HUES64 (cell line): Measurements from ENCODE around the gene CBFA2T3.

ENCODE experiments used
- H3K27ac ChIP-seq: 2 replicates; pipeline ENCODE4 v1.7.0; 2013; ENCODE audit warnings: low read depth, low read length, inconsistent platforms
- H3K27me3 ChIP-seq: 2 replicates; pipeline ENCODE4 v1.6.1; 2013; ENCODE audit warnings: mild to moderate bottlenecking, low read length; ENCODE audit not compliant: insufficient read depth
- H3K36me3 ChIP-seq: 2 replicates; pipeline ENCODE4 v1.6.1; 2013; ENCODE audit warnings: mild to moderate bottlenecking, low read length; ENCODE audit not compliant: insufficient read depth
- H3K4me1 ChIP-seq: 2 replicates; pipeline ENCODE4 v1.6.1; 2013; ENCODE audit warnings: mild to moderate bottlenecking, low read length, moderate library complexity; ENCODE audit not compliant: insufficient read depth
- H3K4me3 ChIP-seq: 2 replicates; pipeline ENCODE4 v1.5.1; 2013; ENCODE audit warnings: mild to moderate bottlenecking, low read length, moderate library complexity
- H3K9ac ChIP-seq: 2 replicates; pipeline ENCODE4 v1.6.1; 2013; ENCODE audit warnings: mild to moderate bottlenecking, low read depth, low read length
- H3K9me3 ChIP-seq: 2 replicates; pipeline ENCODE4 v1.6.1; 2013; ENCODE audit warnings: low read depth, low read length; ENCODE audit not compliant: insufficient read depth
- WGBS: fragments of 150-250, 120-280 bp; methylation state at CpG from one replicate; pipeline ENCODE4 v1.1.7; 2013; ENCODE audit warnings: missing lambda C conversion rate; 5-methylcytosine and 5-hydroxymethylcytosine counted together

The CBFA2T3 gene

GRCh38 chr16:88867581-88868246, 109.3 kb downstream of the CBFA2T3 start:
- Histone ChIP-seq H3K9me3 (no peaks in the 10 kb centered on the region), H3K9ac (no peak overlapping the region), H3K36me3 (0 out of 2 replicates have a peak, but pooled peaks cover 3% of the 10 kb centered on the region), H3K4me3 (no peak overlapping the region), H3K27ac (no peak overlapping the region), H3K4me1 (no peaks in the 10 kb centered on the region), H3K27me3 (no peaks in the 10 kb centered on the region)
- WGBS, result 93% methylated on average over 24 of the region's 24 CpGs

GRCh38 chr16:88866151-88866920, 110.7 kb downstream of the CBFA2T3 start, which contains the start of gene PABPN1L:
PABPN1L (minus strand) TSS chr16:88866660; CDS start chr16:88866606, 54 bp downstream.
- 88% methylated on average over 20 of the region's 20 CpGs for WGBS
- Histone ChIP-seq H3K4me3 (no peak within 1 kb of the TSS), H3K36me3 (peaks cover 17% of the 10 kb centered on the region; the same call in 1 of the 2 replicates), H3K27me3 (no peaks in the 10 kb centered on the region), H3K9ac (no peak within 1 kb of the TSS), H3K9me3 (no peaks in the 10 kb centered on the region), H3K4me1 (no peaks in the 10 kb centered on the region), H3K27ac (no peak within 1 kb of the TSS)

GRCh38 chr16:88865742-88866141, 111.3 kb downstream of the CBFA2T3 start:
- no peaks in the 10 kb centered on the region for H3K4me1 ChIP-seq
- H3K36me3 ChIP-seq, result peaks cover 23% of the 10 kb centered on the region
- no peak overlapping the region for H3K9ac ChIP-seq
- no peak overlapping the region for H3K27ac ChIP-seq
- no peak overlapping the region for H3K4me3 ChIP-seq
- 91% methylated on average over 15 of the region's 15 CpGs for WGBS
- H3K27me3 ChIP-seq, result no peaks in the 10 kb centered on the region
- H3K9me3 ChIP-seq, result no peaks in the 10 kb centered on the region

- no peaks in the 10 kb centered on the region for H3K27me3 ChIP-seq
- H3K9ac ChIP-seq, result no peak overlapping the region
- H3K27ac ChIP-seq, result no peak overlapping the region
- H3K36me3 ChIP-seq, result peaks cover 27% of the 10 kb centered on the region
- H3K9me3 ChIP-seq, result no peaks in the 10 kb centered on the region
- 90% methylated on average over 14 of the region's 14 CpGs for WGBS
- no peak overlapping the region for H3K4me3 ChIP-seq
- H3K4me1 ChIP-seq, result no peaks in the 10 kb centered on the region
Observed at GRCh38 chr16:88865310-88865709, 111.7 kb downstream of the CBFA2T3 start.

GRCh38 chr16:88864521-88864920, 112.5 kb downstream of the CBFA2T3 start:
- Histone ChIP-seq H3K27me3 (no peaks in the 10 kb centered on the region), H3K9ac (no peak overlapping the region), H3K4me1 (no peaks in the 10 kb centered on the region), H3K4me3 (no peak overlapping the region), H3K36me3 (peaks cover 35% of the 10 kb centered on the region), H3K9me3 (no peaks in the 10 kb centered on the region), H3K27ac (no peak overlapping the region)
- 89% methylated on average over 18 of the region's 18 CpGs for WGBS

- no peak overlapping the region for H3K27ac ChIP-seq
- no peaks in the 10 kb centered on the region for H3K27me3 ChIP-seq
- peaks cover 39% of the 10 kb centered on the region for H3K36me3 ChIP-seq
- no peak overlapping the region for H3K4me3 ChIP-seq
- no peaks in the 10 kb centered on the region for H3K4me1 ChIP-seq
- H3K9me3 ChIP-seq, result no peaks in the 10 kb centered on the region
- WGBS, result 90% methylated on average over 15 of the region's 15 CpGs
- H3K9ac ChIP-seq, result no peak overlapping the region
Observed at GRCh38 chr16:88864099-88864498, 112.9 kb downstream of the CBFA2T3 start.

GRCh38 chr16:88863426-88863825, 113.6 kb downstream of the CBFA2T3 start:
- WGBS, result 91% methylated on average over 13 of the region's 13 CpGs
- Histone ChIP-seq H3K9me3 (no peaks in the 10 kb centered on the region), H3K9ac (no peak overlapping the region)

GRCh38 chr16:88862968-88863367, 114.0 kb downstream of the CBFA2T3 start:
- Histone ChIP-seq H3K27ac (no peak overlapping the region), H3K27me3 (no peaks in the 10 kb centered on the region), H3K4me1 (0 out of 2 replicates have a peak, but pooled peaks cover 2% of the 10 kb centered on the region), H3K4me3 (no peak overlapping the region), H3K9me3 (no peaks in the 10 kb centered on the region), H3K9ac (no peak overlapping the region), H3K36me3 (peaks cover 46% of the 10 kb centered on the region)
- WGBS, result 92% methylated on average over 25 of the region's 25 CpGs

More at GRCh38 chr16:88863426-88863825, 113.6 kb downstream of the CBFA2T3 start:
- no peaks in the 10 kb centered on the region for H3K27me3 ChIP-seq
- H3K4me3 ChIP-seq, result no peak overlapping the region
- H3K4me1 ChIP-seq, result no peaks in the 10 kb centered on the region
- H3K27ac ChIP-seq, result no peak overlapping the region
- H3K36me3 ChIP-seq, result peaks cover 46% of the 10 kb centered on the region

- no peak overlapping the region for H3K27ac ChIP-seq
- H3K27me3 ChIP-seq, result no peaks in the 10 kb centered on the region
- H3K36me3 ChIP-seq, result peaks cover 46% of the 10 kb centered on the region
- H3K9ac ChIP-seq, result no peak overlapping the region
- WGBS, result 98% methylated on average over 19 of the region's 19 CpGs
- H3K4me3 ChIP-seq, result no peak overlapping the region
- H3K9me3 ChIP-seq, result no peaks in the 10 kb centered on the region
- H3K4me1 ChIP-seq, result 0 out of 2 replicates have a peak, but pooled peaks cover 4% of the 10 kb centered on the region
Observed at GRCh38 chr16:88861359-88861758, 115.6 kb downstream of the CBFA2T3 start.

- WGBS, result 97% methylated on average over 20 of the region's 20 CpGs
- H3K27ac ChIP-seq, result no peak overlapping the region
- no peak overlapping the region for H3K9ac ChIP-seq
- peaks cover 4% of the 10 kb centered on the region; the same call in 1 of the 2 replicates for H3K4me1 ChIP-seq
- H3K4me3 ChIP-seq, result no peak overlapping the region
- H3K9me3 ChIP-seq, result no peaks in the 10 kb centered on the region
- H3K27me3 ChIP-seq, result no peaks in the 10 kb centered on the region
- peaks cover 46% of the 10 kb centered on the region for H3K36me3 ChIP-seq
Observed at GRCh38 chr16:88859381-88860091, 117.5 kb downstream of the CBFA2T3 start.
